ENCODE measurements around the gene CAT.

CAT gene

DNA sequence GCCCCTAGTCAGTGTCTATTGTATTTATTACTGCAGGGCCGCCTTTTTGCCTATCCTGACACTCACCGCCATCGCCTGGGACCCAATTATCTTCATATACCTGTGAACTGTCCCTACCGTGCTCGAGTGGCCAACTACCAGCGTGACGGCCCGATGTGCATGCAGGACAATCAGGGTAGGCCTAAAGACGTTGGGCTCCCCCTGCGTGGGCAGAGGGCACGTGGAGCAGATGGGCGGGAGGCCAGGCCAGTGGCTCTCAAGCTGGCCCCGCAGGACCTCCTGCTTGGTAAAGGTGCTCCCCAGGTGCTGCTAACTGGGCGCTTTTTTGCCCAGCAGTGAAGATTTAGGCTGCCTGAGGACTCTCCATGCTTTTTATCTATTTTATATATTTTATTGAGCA, 22.5 kb downstream of the CAT start:
- DNase-seq = no peak

DNA sequence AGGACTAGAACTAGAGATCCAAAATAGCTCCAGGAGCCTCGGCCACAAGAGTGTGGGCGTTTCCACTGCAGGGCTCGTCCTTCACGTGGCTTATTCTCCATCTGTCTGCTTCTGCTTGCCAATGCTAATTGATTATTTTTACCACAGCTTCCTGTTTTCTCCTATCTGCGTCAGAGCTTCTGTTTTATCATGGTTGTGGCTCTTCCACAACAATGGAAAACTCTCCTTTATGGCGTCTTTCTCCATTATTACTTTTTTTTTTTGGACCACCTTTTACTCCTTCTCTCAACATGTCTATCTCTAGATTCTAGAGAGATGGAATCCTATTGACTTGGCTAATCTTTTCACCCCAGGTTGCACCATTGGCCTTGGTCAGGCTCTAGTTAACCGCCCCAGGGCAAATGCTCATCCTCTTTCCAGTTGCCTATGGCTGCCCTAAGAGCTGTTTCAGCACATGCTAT, 25.9 kb downstream of the CAT start:
- DNase-seq = peak; percentile 22 to 35

- no peak for DNase-seq
Observed at GRCh38 chr11:34466802-34467488, 28.2 kb downstream of the CAT start.

DNA sequence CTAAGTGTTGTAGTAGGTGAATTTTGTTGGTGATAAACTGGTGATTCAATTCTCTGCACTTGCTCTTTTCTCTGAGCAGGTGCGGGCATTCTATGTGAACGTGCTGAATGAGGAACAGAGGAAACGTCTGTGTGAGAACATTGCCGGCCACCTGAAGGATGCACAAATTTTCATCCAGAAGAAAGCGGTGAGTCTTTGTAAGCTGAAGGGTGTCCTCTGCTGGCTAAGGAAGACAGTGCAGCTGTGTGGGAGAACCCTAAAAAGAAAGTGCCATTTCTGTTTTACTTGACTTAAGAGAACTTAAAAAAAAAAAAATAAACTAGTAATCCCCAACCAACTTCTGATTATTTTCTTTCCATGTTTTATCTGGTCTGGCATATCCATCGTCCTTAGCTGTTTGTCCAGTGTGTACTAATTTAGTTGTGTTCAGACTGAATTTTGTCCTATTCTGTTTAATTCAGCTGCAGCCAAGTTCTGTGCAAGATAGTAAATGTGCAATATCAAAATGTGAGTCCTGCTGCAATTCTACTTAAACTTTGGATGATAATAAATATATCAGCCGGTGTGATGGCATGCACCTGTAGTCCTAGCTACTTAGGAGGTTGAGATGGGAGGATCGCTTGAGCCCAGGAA, 29.6 kb downstream of the CAT start:
- peak; percentile 75 to 84 for DNase-seq

- DNase-seq = no peak
Observed at GRCh38 chr11:34473603-34474169, 35.0 kb downstream of the CAT start.

- no peak for DNase-seq
Observed at GRCh38 chr11:34475656-34476055, 36.9 kb downstream of the CAT start.

DNA sequence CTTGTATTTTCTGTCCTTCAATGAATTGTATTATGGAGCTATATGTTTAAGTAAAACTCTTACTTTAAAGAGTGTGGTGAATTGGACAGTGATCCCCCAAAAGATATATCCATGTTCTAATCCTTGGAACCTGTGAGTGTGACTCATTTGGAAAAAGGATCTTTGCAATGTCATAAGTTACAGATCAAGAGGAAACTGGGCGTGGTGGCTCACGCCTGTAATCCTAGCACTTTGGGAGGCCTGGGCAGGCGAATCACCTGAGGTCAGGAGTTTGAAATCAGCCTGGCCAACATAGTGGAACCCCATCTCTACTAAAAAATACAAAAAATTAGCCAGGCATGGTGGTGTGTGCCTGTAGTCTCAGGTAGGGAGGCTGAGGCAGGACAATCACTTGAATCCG, 38.1 kb downstream of the CAT start:
- no peak for DNase-seq

DNA sequence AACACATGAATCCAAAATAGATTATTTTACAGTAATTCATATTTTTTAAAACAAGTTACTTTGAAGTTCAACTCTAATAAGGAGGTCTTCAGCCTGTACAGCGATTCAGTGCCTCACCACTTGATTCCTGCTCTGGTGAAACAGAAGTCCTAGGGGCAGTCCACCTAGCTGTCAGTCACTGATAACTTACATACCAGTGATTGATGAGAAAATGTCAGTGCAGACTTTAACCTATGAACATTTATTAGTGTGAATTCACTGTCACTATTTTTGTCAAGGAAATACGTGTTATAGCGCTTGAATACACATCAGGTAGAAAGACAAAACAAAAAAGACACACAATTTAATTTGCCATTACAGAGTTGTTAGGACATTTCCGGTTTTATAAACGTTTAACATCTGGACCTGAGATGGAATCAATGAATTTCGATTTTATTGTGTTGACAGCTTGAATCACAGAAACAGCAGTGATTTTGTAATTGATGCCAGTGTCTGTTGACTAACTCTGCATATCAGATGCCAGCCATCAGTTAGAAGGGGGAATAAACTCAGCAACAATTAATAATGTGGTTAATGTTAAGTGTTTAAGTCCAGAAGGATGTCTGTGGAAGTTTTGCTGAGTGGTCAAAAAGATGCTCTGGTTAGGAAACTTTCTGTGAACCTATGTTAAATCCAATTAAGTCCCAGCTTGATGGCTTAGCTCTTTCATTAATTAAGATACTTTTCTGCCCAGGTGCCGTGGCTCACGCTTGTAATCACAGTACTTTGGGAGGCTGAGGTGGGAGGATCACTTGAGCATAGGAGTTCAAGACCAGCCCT, 40.3 kb downstream of the CAT start:
- no peak for DNase-seq

DNA sequence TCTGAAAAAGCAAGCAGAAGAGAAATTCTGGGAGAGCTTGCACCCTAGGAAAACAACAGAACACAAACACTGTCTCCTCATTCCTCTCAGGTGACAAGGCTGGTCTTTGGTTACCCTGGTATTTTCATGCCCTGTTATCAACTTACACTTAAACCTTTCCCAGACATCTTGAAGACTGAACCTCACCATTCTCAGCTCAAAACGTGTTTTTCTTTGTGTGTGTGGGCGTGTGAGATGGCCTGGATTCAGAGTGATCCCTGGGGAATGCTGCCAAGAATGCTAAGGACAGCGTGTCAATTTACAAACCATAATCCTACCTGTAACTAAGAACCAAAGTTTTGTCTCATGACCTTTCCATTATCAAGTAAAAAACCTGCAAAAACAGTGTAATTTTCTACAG, 41.6 kb downstream of the CAT start:
- no peak for DNase-seq

GRCh38 chr11:34481307-34481706, 42.6 kb downstream of the CAT start:
- DNase-seq = no peak

GRCh38 chr11:34483106-34483874, 44.6 kb downstream of the CAT start:
- DNase-seq = no peak

DNA sequence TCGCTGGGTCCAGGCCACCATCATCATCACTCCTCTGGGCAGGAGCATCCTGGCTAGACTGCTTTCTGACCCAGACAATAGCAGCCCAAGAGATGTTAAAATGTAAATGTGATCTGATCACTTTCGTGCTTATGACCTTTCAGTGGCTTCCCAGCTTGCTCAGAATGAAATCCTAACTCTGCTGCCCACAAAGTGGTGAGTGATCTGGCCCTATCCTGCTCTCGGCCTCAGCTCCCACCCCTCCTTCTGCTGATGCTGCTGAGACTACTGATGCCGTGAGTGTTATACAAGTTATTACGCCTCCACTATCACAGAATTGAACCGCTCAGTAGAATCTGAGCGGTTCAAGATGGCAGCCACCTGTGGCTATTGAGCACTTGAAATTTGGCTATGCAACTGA, 48.7 kb downstream of the CAT start:
- DNase-seq = no peak

DNA sequence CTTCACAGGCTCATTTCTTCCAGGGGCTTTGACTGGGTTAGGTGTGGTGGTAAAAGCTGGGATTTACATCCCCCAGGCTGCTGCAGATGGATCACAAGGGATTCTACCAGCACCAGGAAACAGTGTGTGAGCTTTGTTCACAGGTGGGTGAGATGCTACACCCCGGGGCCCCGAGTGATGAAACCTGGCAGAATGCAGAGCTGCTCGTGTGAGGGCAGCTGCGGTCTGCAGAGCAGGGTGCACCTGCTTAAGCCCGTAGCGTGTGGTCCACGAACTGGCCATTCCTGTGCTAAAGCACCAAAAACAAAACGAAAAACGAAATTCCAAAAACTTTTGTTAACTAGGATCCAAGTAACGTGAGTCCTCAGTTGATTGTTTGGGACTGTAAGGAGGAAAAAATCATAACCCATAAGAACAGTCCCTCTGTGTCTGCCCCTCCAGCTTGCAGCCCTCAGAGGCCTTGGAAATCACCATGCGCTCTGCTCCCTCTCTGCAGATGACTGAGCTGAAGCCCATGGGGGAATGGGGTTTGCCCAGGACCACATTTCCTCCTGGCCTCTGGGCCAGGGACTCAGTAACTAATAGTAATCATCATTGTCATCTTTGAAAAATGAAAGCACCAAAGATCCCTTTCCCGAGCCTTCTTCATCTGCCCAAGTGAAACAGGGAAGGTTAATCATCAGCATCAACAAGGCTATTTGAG, 50.3 kb downstream of the CAT start:
- DNase-seq = no peak

GRCh38 chr11:34490304-34490703, 51.6 kb downstream of the CAT start:
- DNase-seq = no peak

GRCh38 chr11:34492806-34493414, 54.2 kb downstream of the CAT start:
- DNase-seq = peak; percentile 64 to 75

GRCh38 chr11:34493468-34493867, 54.7 kb downstream of the CAT start:
- no peak for DNase-seq

DNA sequence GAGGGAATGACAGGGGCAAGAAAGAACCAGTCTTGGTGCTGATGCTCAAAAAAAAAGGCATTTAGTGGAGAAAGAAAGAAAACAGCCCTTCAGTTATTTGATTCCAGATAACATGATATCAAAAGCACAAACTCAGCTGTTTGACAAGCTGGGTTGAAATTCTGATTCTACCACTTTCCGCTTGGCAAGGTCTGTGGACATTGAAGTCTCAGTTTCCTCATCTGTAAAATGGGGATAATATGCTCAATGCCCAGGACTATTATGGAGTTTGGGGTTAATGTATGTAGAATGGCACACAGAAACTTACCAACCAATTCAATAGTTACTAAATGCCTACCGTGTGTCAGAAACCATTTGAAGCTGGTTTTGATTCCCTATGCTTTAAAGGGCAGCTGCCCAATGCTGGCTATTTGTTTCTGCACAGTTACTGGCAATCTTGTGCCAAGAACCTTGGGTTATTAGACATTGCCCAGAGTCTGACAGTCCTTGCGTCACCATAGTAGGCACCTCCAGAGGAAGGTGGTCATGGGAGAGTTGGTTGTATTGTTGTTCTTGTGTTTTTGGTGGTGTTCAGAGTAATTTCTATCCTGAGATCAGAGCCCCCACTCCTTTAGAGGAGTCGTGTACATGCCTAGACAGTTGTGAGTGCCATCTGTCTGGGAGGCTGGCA, 55.3 kb downstream of the CAT start:
- no peak for DNase-seq

DNA sequence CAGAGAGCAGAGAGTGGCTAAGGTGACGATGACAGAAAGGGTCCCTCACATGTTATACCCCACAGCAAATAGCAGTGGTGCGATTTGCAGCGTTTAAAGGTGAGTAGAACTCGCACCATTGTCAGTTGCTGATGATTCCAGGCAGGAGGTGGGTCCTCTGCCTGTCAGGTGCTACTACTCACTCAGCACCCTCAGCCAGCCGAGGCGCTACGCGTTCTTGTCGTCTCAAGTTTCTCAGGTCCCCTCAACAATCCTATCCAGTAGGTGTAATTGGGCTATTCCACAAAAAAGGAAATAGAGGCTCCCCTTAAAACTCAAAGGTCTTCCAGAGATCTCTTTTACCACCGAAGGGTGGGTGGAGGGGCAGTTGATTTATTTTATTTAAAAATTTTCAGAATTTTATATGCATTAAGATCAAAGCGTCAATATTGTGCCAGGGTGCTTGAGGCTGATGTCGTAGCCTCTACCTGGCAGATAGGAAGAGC, 56.5 kb downstream of the CAT start:
- no peak for DNase-seq

- no peak for DNase-seq
Observed at GRCh38 chr11:34495724-34496377, 57.1 kb downstream of the CAT start.

Measured in Kasumi-1 (cell line).